Right hindlimb (tissue), 1 donor: Measurements from ENCODE around the gene ZNF777.
"Not testable (repeated sequence)": the region's sequence is repeated elsewhere in the genome, so short reads cannot be mapped to it uniquely, and the experiment has no call there.

Experiments
- DNase-seq: peaks from one replicate; pipeline ENCODE4 v3.0.0-alpha.2; 2018

ZNF777 gene

GRCh38 chr7:149448961-149449360 lies 11.9 kb downstream of the ZNF777 start:
- no peak for DNase-seq

- not testable (repeated sequence) for DNase-seq
Observed at GRCh38 chr7:149446026-149446425, 14.8 kb downstream of the ZNF777 start.

GRCh38 chr7:149444287-149444686 lies 16.6 kb downstream of the ZNF777 start:
- DNase-seq: no peak

- no peak for DNase-seq
Observed at GRCh38 chr7:149443523-149443922, 17.3 kb downstream of the ZNF777 start.

GRCh38 chr7:149442924-149443323 lies 17.9 kb downstream of the ZNF777 start:
- no peak for DNase-seq

- DNase-seq: no peak
Observed at GRCh38 chr7:149440222-149440621, 20.6 kb downstream of the ZNF777 start.

GRCh38 chr7:149436358-149436757 lies 24.5 kb downstream of the ZNF777 start:
- no peak for DNase-seq

- no peak for DNase-seq
Observed at GRCh38 chr7:149433124-149433523, 27.7 kb downstream of the ZNF777 start.

GRCh38 chr7:149432121-149432691 lies 28.7 kb downstream of the ZNF777 start:
- no peak for DNase-seq

GRCh38 chr7:149431486-149432120 lies 29.3 kb downstream of the ZNF777 start:
- DNase-seq: no peak

- DNase-seq: no peak
Observed at GRCh38 chr7:149430192-149430591, 30.7 kb downstream of the ZNF777 start.

- no peak for DNase-seq
Observed at GRCh38 chr7:149427893-149428292, 33.0 kb downstream of the ZNF777 start.

GRCh38 chr7:149427096-149427680 lies 33.7 kb downstream of the ZNF777 start:
- no peak for DNase-seq

GRCh38 chr7:149423449-149424110 lies 37.3 kb downstream of the ZNF777 start:
- no peak for DNase-seq

- DNase-seq: no peak
Observed at GRCh38 chr7:149422914-149423301, 38.0 kb downstream of the ZNF777 start.

GRCh38 chr7:149422162-149422913 lies 38.5 kb downstream of the ZNF777 start:
- DNase-seq: peak; percentile 57

- DNase-seq: no peak
Observed at GRCh38 chr7:149420006-149420405, 40.9 kb downstream of the ZNF777 start.

- DNase-seq: no peak
Observed at GRCh38 chr7:149415391-149416071, 45.3 kb downstream of the ZNF777 start.

- DNase-seq: peak; percentile 72
Observed at GRCh38 chr7:149414745-149415390, 46.0 kb downstream of the ZNF777 start.

GRCh38 chr7:149414171-149414570 lies 46.7 kb downstream of the ZNF777 start:
- DNase-seq: no peak

- DNase-seq: not testable (repeated sequence)
Observed at GRCh38 chr7:149413083-149413482, 47.8 kb downstream of the ZNF777 start.

GRCh38 chr7:149409895-149410294 lies 51.0 kb downstream of the ZNF777 start:
- DNase-seq: no peak
